ENCODE results near the gene MAST4. TPM values are rescaled to one million over a fixed set of nuclear protein-coding genes. Genes with fewer than 3 reads are reported as not detected.

Gene MAST4
- total and polyA plus RNA-seq, 2 of the 8 experiments (the other 6 are each of a cell fraction or from before 2014, with no cell fraction given): 1.5 to 2.6 TPM

DNA sequence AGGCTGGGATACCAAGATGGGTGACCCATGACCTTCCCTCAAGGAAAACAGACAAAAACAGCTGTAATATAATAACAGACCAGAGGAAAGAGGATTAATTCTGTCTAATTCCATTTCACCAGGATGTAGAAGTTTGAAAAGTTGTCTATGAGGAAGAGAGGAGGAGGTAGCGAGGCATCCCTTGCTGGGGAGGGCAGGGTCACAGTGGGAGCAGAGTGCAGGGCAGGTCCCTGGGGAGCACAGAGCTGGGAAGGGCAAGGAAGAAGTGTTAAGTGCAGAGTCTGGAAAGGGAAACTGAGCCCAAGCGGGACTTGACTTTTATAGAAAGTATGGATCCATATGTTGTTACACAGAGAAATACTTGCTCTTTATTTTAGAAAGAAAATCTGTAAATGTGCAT lies 389.8 kb downstream of the MAST4 start:
- no peak overlapping the region for H4K5ac ChIP-seq (ENCODE audit: insufficient read length, low read depth, low read length)
- FAIRE-seq (no peak), DNase-seq (ENCODE audit: low read depth in 1 of 2, low spot score in 2 of 2) (no peak)
- H3K27ac ChIP-seq (ENCODE audit: low read depth, low read length): no peak overlapping the region
- TF ChIP-seq EP300 (IDR thresholded peaks at IDR 0.05; ENCODE audit: borderline replicate concordance in 1 of 2, low read depth in 2 of 2, low read length in 2 of 2) (no peak), CREB1 (IDR thresholded peaks at IDR 0.05) (no peak), E2F6 (IDR thresholded peaks at IDR 0.05) (no peak), NANOG (IDR thresholded peaks at IDR 0.05; ENCODE audit: insufficient read depth, low read depth, low read length, poor library complexity, severe bottlenecking) (no peak), YY1 (IDR thresholded peaks at IDR 0.05; ENCODE audit: low read depth, low read length) (no peak), CBX5 (IDR thresholded peaks at IDR 0.05; ENCODE audit: low read depth, low read length) (no peak), SP4 (IDR thresholded peaks at IDR 0.05; ENCODE audit: low read length) (no peak), MAFK (IDR thresholded peaks at IDR 0.05; ENCODE audit: low read depth, low read length) (no peak), CEBPB (IDR thresholded peaks at IDR 0.05; ENCODE audit: low read depth, low read length) (no peak), SUZ12 (IDR thresholded peaks at IDR 0.05; ENCODE audit: low read length) (no peak), CHD1 (IDR thresholded peaks at IDR 0.05; ENCODE audit: low read depth, low read length) (no peak), SIN3A (conservative IDR thresholded peaks at IDR 0.05 in 1 of 2, IDR thresholded peaks at IDR 0.05 in 1 of 2; ENCODE audit: low read depth in 1 of 2, low read length in 2 of 2) (no peak), PHF8 (conservative IDR thresholded peaks at IDR 0.05; ENCODE audit: low read depth, low read length) (no peak), JUND (IDR thresholded peaks at IDR 0.05; ENCODE audit: low read length) (no peak)
- no peak overlapping the region for H2BK15ac ChIP-seq (ENCODE audit: low read length)
- ChIA-PET CTCF (ENCODE audit: partially characterized antibody) (interaction anchor here (0.6 to 6.6 kb wide), 9 partner anchors 8 to 180 kb away, joined by 4 to 34 read pairs (median 4); no protein-coding TSS in a partner anchor), POLR2A (ENCODE audit: partially characterized antibody) (no interaction called here)
- H2BK12ac ChIP-seq (ENCODE audit: low read depth, low read length): no peak overlapping the region
- H3K56ac ChIP-seq (replicated peaks; ENCODE audit: insufficient read length, low read depth, low read length): no peak overlapping the region
- no peak overlapping the region for H4K91ac ChIP-seq (replicated peaks; ENCODE audit: insufficient read length, low read length)
- no peaks in the 10 kb centered on the region for H3K79me2 ChIP-seq (ENCODE audit: control insufficient read depth in 1 of 2, insufficient read depth in 2 of 2, low read length in 2 of 2)
- H3K36me3 ChIP-seq (ENCODE audit: control insufficient read depth in 2 of 4, insufficient read depth in 4 of 4, low read length in 3 of 4): no peaks in the 10 kb centered on the region
- no peak overlapping the region for H4K8ac ChIP-seq (ENCODE audit: extremely low read depth, insufficient read depth, low read length)
- no peak overlapping the region for H2BK20ac ChIP-seq (ENCODE audit: low read length)
- H3K4me1 ChIP-seq (replicated peaks in 1 of 4; ENCODE audit: control insufficient read depth in 3 of 4, insufficient read depth in 4 of 4, low read length in 3 of 4): peaks cover 0 to 4% (median 2%) of the 10 kb centered on the region in 4 experiments; a peak in 4 of 7 replicates
- H2AFZ ChIP-seq (ENCODE audit: low read length): no peak overlapping the region
- H2BK120ac ChIP-seq (replicated peaks; ENCODE audit: low read depth, low read length): no peak overlapping the region
- H3K4ac ChIP-seq (replicated peaks; ENCODE audit: insufficient read length, low read depth, low read length): no peak overlapping the region
- H3K9ac ChIP-seq (replicated peaks in 1 of 4; ENCODE audit: extremely low read depth in 1 of 4, low read depth in 3 of 4, low read length in 3 of 4): no peak overlapping the region
- H3K9me3 ChIP-seq (ENCODE audit: insufficient read depth in 2 of 2, low read depth in 1 of 2, low read length in 1 of 2): no peaks in the 10 kb centered on the region
- H3K14ac ChIP-seq (ENCODE audit: insufficient read length): no peak overlapping the region
- H2AK5ac ChIP-seq (ENCODE audit: low read depth, low read length): no peak overlapping the region
- H3K23ac ChIP-seq (ENCODE audit: insufficient read length): no peak overlapping the region
- H2BK5ac ChIP-seq (ENCODE audit: low read depth, low read length): no peak overlapping the region
- 81% methylated on average over 2 of the region's 2 CpGs; no CpG with 5 or more reads in 1 of the 2 experiments for WGBS, 2 experiments (ENCODE audit: extremely low coverage in 1 of 2, insufficient coverage in 1 of 2, insufficient read length in 1 of 2, insufficient replicate concordance in 2 of 2, low coverage in 1 of 2, low lambda C conversion rate in 2 of 2, missing lambda C conversion rate in 1 of 2)
- H4K20me1 ChIP-seq (replicated peaks in 1 of 2; ENCODE audit: control insufficient read depth in 1 of 2, insufficient read depth in 2 of 2, low read length in 2 of 2): no peaks in the 10 kb centered on the region
- no peaks in the 10 kb centered on the region for H3K23me2 ChIP-seq (ENCODE audit: low read depth, low read length)
- H3K18ac ChIP-seq (ENCODE audit: extremely low read depth, low read length): no peak overlapping the region
- H3K27me3 ChIP-seq (replicated peaks in 1 of 4; ENCODE audit: control insufficient read depth in 3 of 4, extremely low read depth in 1 of 4, insufficient read depth in 3 of 4, low read length in 3 of 4): no peaks in the 10 kb centered on the region
- no peaks in the 10 kb centered on the region for H3K79me1 ChIP-seq (ENCODE audit: low read depth, low read length)
- no peak overlapping the region for H3K4me2 ChIP-seq (ENCODE audit: insufficient read depth in 1 of 2, low read depth in 2 of 2, low read length in 2 of 2)
- H3K4me3 ChIP-seq (ENCODE audit: extremely low read depth in 1 of 4, insufficient read depth in 2 of 4, low read depth in 3 of 4, low read length in 4 of 4): no peak overlapping the region

Data from H1 (cell line).